Vagina (tissue), 2 donors: ENCODE data around the gene PDPR. TPM values are rescaled to one million over a fixed set of nuclear protein-coding genes. Genes with fewer than 3 reads are reported as not detected.
"Not testable (repeated sequence)": the region's sequence is repeated elsewhere in the genome, so short reads cannot be mapped to it uniquely, and the experiment has no call there.

Source experiments
- DNase-seq, 2 donors: peaks; one replicate each; pipeline ENCODE4 v3.0.0-alpha.2; 2017; ENCODE audit errors: extremely low spot score in 2 of 2
- H3K27ac ChIP-seq: fragments of 200-600 bp; sonication (generic); one replicate; pipeline ENCODE4 v1.5.1; 2019
- H3K27me3 ChIP-seq: fragments of 200-600 bp; sonication (generic); one replicate; pipeline ENCODE4 v1.5.1; 2019
- H3K36me3 ChIP-seq, 2 donors: fragments of 200-600 bp; sonication (generic); one replicate each; pipeline ENCODE4 v1.5.1; 2017 to 2019
- H3K4me1 ChIP-seq: fragments of 200-600 bp; sonication (generic); one replicate; pipeline ENCODE4 v1.5.1; 2019
- H3K4me3 ChIP-seq, 2 donors: fragments of 200-600 bp; sonication (generic); 1 replicate in 1 of 2; 2 replicates in 1 of 2; pipeline ENCODE4 v1.5.1; 2016 to 2019
- H3K9me3 ChIP-seq: fragments of 200-600 bp; sonication (generic); one replicate; pipeline ENCODE4 v1.5.1; 2019
- POLR2A ChIP-seq, 2 donors: fragments of 450-650 bp; IDR thresholded peaks; one replicate each; pipeline ENCODE4 v1.6.1; 2017; ENCODE audit warnings: antibody characterized with exemption in 2 of 2, mild to moderate bottlenecking in 2 of 2, moderate library complexity in 2 of 2
- POLR2AphosphoS5 ChIP-seq, 2 donors: sonication (generic); formaldehyde crosslinking; IDR thresholded peaks; one replicate each; pipeline ENCODE4 v1.9.0; 2017; ENCODE audit warnings: antibody characterized with exemption in 2 of 2, mild to moderate bottlenecking in 2 of 2, low read depth in 1 of 2; ENCODE audit not compliant: insufficient read depth in 1 of 2
- intact Hi-C: fragments of 100-400 bp; cut with DNase I; formaldehyde crosslinking; loops from one replicate; pipeline ENCODE4 v1.15.1; 2023
- total RNA-seq: library from RNA; depleted of rRNA; stranded (reverse); fragments of >200 nt; gene quantifications from one replicate; pipeline ENCODE4 v1.2.3, GENCODE V29; 2016

Gene PDPR
- 20.4 TPM for total RNA-seq

GRCh38 chr16:70113982-70114826 lies at the start of gene PDPR:
PDPR (plus strand) TSS chr16:70114332; CDS start chr16:70120493, 6,161 bp downstream.
- peaks cover 11% of the 10 kb centered on the region for H3K4me1 ChIP-seq

GRCh38 chr16:70064841-70065370 lies 49.2 kb upstream of the PDPR start:
- H3K27me3 ChIP-seq, intact Hi-C loops, H3K36me3 ChIP-seq, H3K9me3 ChIP-seq: not testable (repeated sequence)
- Histone ChIP-seq H3K4me1 (peaks cover 19% of the 10 kb centered on the region), H3K4me3 (peak overlapping the region; percentile 73 to 79), H3K27ac (peak overlapping the region; percentile 90)
- DNase-seq, result peak in 1 of 2 donors; percentile 87
- TF ChIP-seq POLR2AphosphoS5 (IDR thresholded peaks at IDR 0.05; ENCODE audit: insufficient read depth in 1 of 2, low read depth in 1 of 2), result peak in 1 of 2 donors; percentile 11

More at GRCh38 chr16:70113982-70114826, at the start of gene PDPR:
- intact Hi-C loops, H3K9me3 ChIP-seq, H3K36me3 ChIP-seq, H3K27me3 ChIP-seq, DNase-seq: not testable (repeated sequence)
- H3K27ac ChIP-seq, result peak within 1 kb of the TSS; percentile 81
- peak; percentile 66 to 67 for TF ChIP-seq POLR2AphosphoS5 (IDR thresholded peaks at IDR 0.05; ENCODE audit: insufficient read depth in 1 of 2, low read depth in 1 of 2)
- peak within 1 kb of the TSS; percentile 67 to 68 for H3K4me3 ChIP-seq

GRCh38 chr16:70065376-70065745 lies 48.8 kb upstream of the PDPR start:
- H3K36me3 ChIP-seq, DNase-seq, H3K9me3 ChIP-seq, H3K27me3 ChIP-seq, intact Hi-C loops: not testable (repeated sequence)
- peak overlapping the region; percentile 90 for H3K27ac ChIP-seq
- H3K4me3 ChIP-seq, result peak overlapping the region; percentile 73 to 79
- H3K4me1 ChIP-seq, result peaks cover 15% of the 10 kb centered on the region

GRCh38 chr16:70065746-70066658 lies 48.1 kb upstream of the PDPR start:
- Histone ChIP-seq H3K27ac (peak overlapping the region; percentile 90), H3K4me3 (peak overlapping the region; percentile 73 to 79), H3K4me1 (peaks cover 14% of the 10 kb centered on the region)
- H3K27me3 ChIP-seq, intact Hi-C loops, H3K9me3 ChIP-seq, H3K36me3 ChIP-seq: not testable (repeated sequence)
- DNase-seq, result peak in 1 of 2 donors; percentile 88
- peak in 1 of 2 donors; percentile 74 for TF ChIP-seq POLR2A (IDR thresholded peaks at IDR 0.05)
- peak; percentile 39 to 63 for TF ChIP-seq POLR2AphosphoS5 (IDR thresholded peaks at IDR 0.05; ENCODE audit: insufficient read depth in 1 of 2, low read depth in 1 of 2)

- H3K27ac ChIP-seq, H3K9me3 ChIP-seq, intact Hi-C loops, DNase-seq, H3K36me3 ChIP-seq, H3K27me3 ChIP-seq: not testable (repeated sequence)
- Histone ChIP-seq H3K4me1 (peaks cover 14% of the 10 kb centered on the region), H3K4me3 (peak overlapping the region in 1 of 2 donors; percentile 73)
Observed at GRCh38 chr16:70066751-70067150, 47.4 kb upstream of the PDPR start.

GRCh38 chr16:70079081-70079480 lies 35.1 kb upstream of the PDPR start:
- intact Hi-C loops, result not testable (repeated sequence)

GRCh38 chr16:70081219-70081618 lies 32.9 kb upstream of the PDPR start:
- DNase-seq, H3K4me1 ChIP-seq, H3K4me3 ChIP-seq, H3K9me3 ChIP-seq, H3K36me3 ChIP-seq, intact Hi-C loops, H3K27me3 ChIP-seq, H3K27ac ChIP-seq: not testable (repeated sequence)

More at GRCh38 chr16:70079081-70079480, 35.1 kb upstream of the PDPR start:
- not testable (repeated sequence) for H3K27me3 ChIP-seq, H3K27ac ChIP-seq, DNase-seq, H3K36me3 ChIP-seq, H3K9me3 ChIP-seq, H3K4me1 ChIP-seq, H3K4me3 ChIP-seq

- DNase-seq, H3K27me3 ChIP-seq, H3K4me1 ChIP-seq, H3K27ac ChIP-seq, H3K4me3 ChIP-seq, H3K36me3 ChIP-seq, H3K9me3 ChIP-seq, intact Hi-C loops: not testable (repeated sequence)
Observed at GRCh38 chr16:70083931-70084330, 30.2 kb upstream of the PDPR start.

- DNase-seq, H3K27me3 ChIP-seq, H3K4me1 ChIP-seq: not testable (repeated sequence)
Observed at GRCh38 chr16:70088160-70088559, 26.0 kb upstream of the PDPR start.

GRCh38 chr16:70088877-70089276 lies 25.3 kb upstream of the PDPR start:
- H3K9me3 ChIP-seq, H3K27ac ChIP-seq, DNase-seq, H3K4me1 ChIP-seq, H3K36me3 ChIP-seq, H3K27me3 ChIP-seq, H3K4me3 ChIP-seq, intact Hi-C loops: not testable (repeated sequence)

More at GRCh38 chr16:70088160-70088559, 26.0 kb upstream of the PDPR start:
- H3K36me3 ChIP-seq, H3K27ac ChIP-seq, H3K4me3 ChIP-seq, H3K9me3 ChIP-seq, intact Hi-C loops: not testable (repeated sequence)

- H3K36me3 ChIP-seq, H3K27ac ChIP-seq, DNase-seq, H3K27me3 ChIP-seq, H3K4me3 ChIP-seq, intact Hi-C loops, H3K4me1 ChIP-seq, H3K9me3 ChIP-seq: not testable (repeated sequence)
Observed at GRCh38 chr16:70089289-70089688, 24.8 kb upstream of the PDPR start.

- H3K27me3 ChIP-seq, H3K4me3 ChIP-seq, H3K9me3 ChIP-seq, intact Hi-C loops, H3K4me1 ChIP-seq, H3K27ac ChIP-seq, DNase-seq, H3K36me3 ChIP-seq: not testable (repeated sequence)
Observed at GRCh38 chr16:70091104-70091503, 23.0 kb upstream of the PDPR start.
